ENCODE results near the gene SPTA1. TPM values are rescaled to one million over a fixed set of nuclear protein-coding genes. Genes with fewer than 3 reads are reported as not detected.
"Not testable (repeated sequence)": the region's sequence is repeated elsewhere in the genome, so short reads cannot be mapped to it uniquely, and the experiment has no call there.

Gene SPTA1
- total RNA-seq, 1 donor from 2014 or later, result not detected

DNA sequence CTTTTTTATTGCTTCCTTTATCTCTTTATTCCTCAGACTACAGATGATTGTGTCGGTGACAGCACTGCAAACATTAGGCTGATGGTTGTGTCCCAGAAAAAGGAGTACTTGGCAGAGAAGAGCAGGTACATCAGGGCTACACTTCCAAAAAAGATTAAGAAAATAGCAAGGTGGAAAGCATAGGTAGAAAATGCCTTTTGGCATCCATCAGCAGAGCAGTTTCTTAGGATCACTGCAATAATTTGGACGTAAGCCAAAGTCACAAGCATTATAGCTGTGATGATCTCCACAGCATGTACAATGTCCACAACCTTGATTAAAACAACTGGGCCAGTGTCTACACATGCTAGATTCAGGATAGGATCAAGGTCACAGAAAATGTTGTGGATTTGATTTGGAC is 8.1 kb upstream of the SPTA1 start:
- TF ChIP-seq, protein P1, sequence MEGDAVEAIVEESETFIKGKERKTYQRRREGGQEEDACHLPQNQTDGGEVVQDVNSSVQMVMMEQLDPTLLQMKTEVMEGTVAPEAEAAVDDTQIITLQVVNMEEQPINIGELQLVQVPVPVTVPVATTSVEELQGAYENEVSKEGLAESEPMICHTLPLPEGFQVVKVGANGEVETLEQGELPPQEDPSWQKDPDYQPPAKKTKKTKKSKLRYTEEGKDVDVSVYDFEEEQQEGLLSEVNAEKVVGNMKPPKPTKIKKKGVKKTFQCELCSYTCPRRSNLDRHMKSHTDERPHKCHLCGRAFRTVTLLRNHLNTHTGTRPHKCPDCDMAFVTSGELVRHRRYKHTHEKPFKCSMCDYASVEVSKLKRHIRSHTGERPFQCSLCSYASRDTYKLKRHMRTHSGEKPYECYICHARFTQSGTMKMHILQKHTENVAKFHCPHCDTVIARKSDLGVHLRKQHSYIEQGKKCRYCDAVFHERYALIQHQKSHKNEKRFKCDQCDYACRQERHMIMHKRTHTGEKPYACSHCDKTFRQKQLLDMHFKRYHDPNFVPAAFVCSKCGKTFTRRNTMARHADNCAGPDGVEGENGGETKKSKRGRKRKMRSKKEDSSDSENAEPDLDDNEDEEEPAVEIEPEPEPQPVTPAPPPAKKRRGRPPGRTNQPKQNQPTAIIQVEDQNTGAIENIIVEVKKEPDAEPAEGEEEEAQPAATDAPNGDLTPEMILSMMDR (conservative IDR thresholded peaks at IDR 0.05), result no peak
- no peak for DNase-seq (ENCODE audit: low read depth, low spot score)
- Mint-ChIP-seq H3K4me1 (no peaks in the 10 kb centered on the region), H3K27me3 (ENCODE audit: low read depth) (peaks cover 21% of the 10 kb centered on the region), H3K36me3 (ENCODE audit: low read depth) (no peaks in the 10 kb centered on the region), H3K4me3 (no peak overlapping the region), H3K27ac (ENCODE audit: unreplicated experiment) (no peak overlapping the region), H3K9me3 (peaks cover 2% of the 10 kb centered on the region)

GRCh38 chr1:158692356-158692755 is 5.8 kb upstream of the SPTA1 start:
- Mint-ChIP-seq H3K4me1 (no peaks in the 10 kb centered on the region), H3K27ac (ENCODE audit: unreplicated experiment) (no peak overlapping the region), H3K4me3 (no peak overlapping the region), H3K9me3 (peaks cover 2% of the 10 kb centered on the region), H3K27me3 (ENCODE audit: low read depth) (peaks cover 15% of the 10 kb centered on the region), H3K36me3 (ENCODE audit: low read depth) (no peaks in the 10 kb centered on the region)
- no peak for DNase-seq (ENCODE audit: low read depth, low spot score)
- TF ChIP-seq, protein P1 (conservative IDR thresholded peaks at IDR 0.05), result no peak

- Mint-ChIP-seq H3K4me1 (no peaks in the 10 kb centered on the region), H3K27ac (ENCODE audit: unreplicated experiment) (no peak overlapping the region), H3K4me3 (no peak overlapping the region), H3K36me3 (ENCODE audit: low read depth) (no peaks in the 10 kb centered on the region), H3K27me3 (ENCODE audit: low read depth) (peaks cover 15% of the 10 kb centered on the region), H3K9me3 (peaks cover 2% of the 10 kb centered on the region)
- TF ChIP-seq, protein P1 (conservative IDR thresholded peaks at IDR 0.05), result no peak
- no peak for DNase-seq (ENCODE audit: low read depth, low spot score)
Measured at GRCh38 chr1:158691907-158692306, 5.4 kb upstream of the SPTA1 start.

GRCh38 chr1:158691149-158691548 is 4.6 kb upstream of the SPTA1 start:
- not testable (repeated sequence) for DNase-seq (ENCODE audit: low read depth, low spot score); H3K9me3 Mint-ChIP-seq; H3K4me3 Mint-ChIP-seq; H3K36me3 Mint-ChIP-seq (ENCODE audit: low read depth); H3K4me1 Mint-ChIP-seq; H3K27ac Mint-ChIP-seq (ENCODE audit: unreplicated experiment)
- H3K27me3 Mint-ChIP-seq (ENCODE audit: low read depth), result peaks cover 15% of the 10 kb centered on the region

DNA sequence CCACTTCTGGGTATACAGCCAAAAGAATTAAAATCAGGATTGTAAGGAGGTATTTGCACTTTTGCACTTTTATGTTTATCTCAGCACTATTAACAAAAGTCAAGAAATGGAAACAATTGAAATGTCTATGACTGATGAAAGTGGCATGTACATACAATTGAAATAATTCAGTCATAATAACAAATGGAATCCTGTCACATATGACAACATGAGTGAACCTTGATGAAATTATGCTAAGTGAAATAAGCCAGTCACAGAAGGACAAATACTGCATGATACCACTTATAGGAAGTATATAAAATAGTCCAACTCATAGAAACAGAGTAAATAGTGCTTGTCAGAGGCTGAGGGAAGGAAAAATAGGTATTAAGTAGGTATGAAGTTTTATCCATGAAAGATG is 3.4 kb upstream of the SPTA1 start:
- Mint-ChIP-seq H3K9me3 (peaks cover 2% of the 10 kb centered on the region), H3K4me3 (no peak overlapping the region), H3K36me3 (ENCODE audit: low read depth) (no peaks in the 10 kb centered on the region), H3K27ac (ENCODE audit: unreplicated experiment) (no peak overlapping the region), H3K27me3 (ENCODE audit: low read depth) (peaks cover 9% of the 10 kb centered on the region), H3K4me1 (no peaks in the 10 kb centered on the region)
- TF ChIP-seq, protein P1 (conservative IDR thresholded peaks at IDR 0.05), result no peak
- DNase-seq (ENCODE audit: low read depth, low spot score), result no peak

- Mint-ChIP-seq H3K27me3 (ENCODE audit: low read depth) (peaks cover 11% of the 10 kb centered on the region), H3K27ac (ENCODE audit: unreplicated experiment) (no peak overlapping the region), H3K9me3 (peaks cover 2% of the 10 kb centered on the region), H3K4me1 (no peaks in the 10 kb centered on the region), H3K36me3 (ENCODE audit: low read depth) (no peaks in the 10 kb centered on the region), H3K4me3 (no peak overlapping the region)
- TF ChIP-seq, protein P1 (conservative IDR thresholded peaks at IDR 0.05), result no peak
- no peak for DNase-seq (ENCODE audit: low read depth, low spot score)
Measured at GRCh38 chr1:158689110-158689509, 2.6 kb upstream of the SPTA1 start.

- not testable (repeated sequence) for DNase-seq (ENCODE audit: low read depth, low spot score); H3K4me1 Mint-ChIP-seq; H3K27ac Mint-ChIP-seq (ENCODE audit: unreplicated experiment); H3K4me3 Mint-ChIP-seq; H3K36me3 Mint-ChIP-seq (ENCODE audit: low read depth); H3K9me3 Mint-ChIP-seq
- peaks cover 17% of the 10 kb centered on the region for H3K27me3 Mint-ChIP-seq (ENCODE audit: low read depth)
Measured at GRCh38 chr1:158688343-158688742, 1.8 kb upstream of the SPTA1 start.
